Measurements from ENCODE around the gene FAM221B.

The FAM221B gene

GRCh38 chr9:35812025-35812602 is 16.4 kb downstream of the FAM221B start, which contains the start of gene SPAG8:
Gene SPAG8, minus strand, starts transcription at chr9:35812262. Its CDS starts 115 bp downstream, at chr9:35812147.
- peak within 1 kb of the TSS; percentile 47 for H3K4me3 ChIP-seq (ENCODE audit: low read depth, low read length)
- no peak for TF ChIP-seq CTCF (IDR thresholded peaks at IDR 0.05; ENCODE audit: borderline replicate concordance, insufficient read depth, low read depth, low read length)

GRCh38 chr9:35811381-35812024 is 17.0 kb downstream of the FAM221B start:
- TF ChIP-seq CTCF (IDR thresholded peaks at IDR 0.05; ENCODE audit: borderline replicate concordance, insufficient read depth, low read depth, low read length), result no peak
- H3K4me3 ChIP-seq (ENCODE audit: low read depth, low read length), result peak overlapping the region; percentile 47

- no peak overlapping the region for H3K4me3 ChIP-seq (ENCODE audit: low read depth, low read length)
- TF ChIP-seq CTCF (IDR thresholded peaks at IDR 0.05; ENCODE audit: borderline replicate concordance, insufficient read depth, low read depth, low read length), result no peak
Observed at GRCh38 chr9:35810122-35810521, 18.4 kb downstream of the FAM221B start.

GRCh38 chr9:35808433-35808832 is 20.1 kb downstream of the FAM221B start:
- no peak overlapping the region for H3K4me3 ChIP-seq (ENCODE audit: low read depth, low read length)
- no peak for TF ChIP-seq CTCF (IDR thresholded peaks at IDR 0.05; ENCODE audit: borderline replicate concordance, insufficient read depth, low read depth, low read length)

- no peak for TF ChIP-seq CTCF (IDR thresholded peaks at IDR 0.05; ENCODE audit: borderline replicate concordance, insufficient read depth, low read depth, low read length)
- no peak overlapping the region for H3K4me3 ChIP-seq (ENCODE audit: low read depth, low read length)
Observed at GRCh38 chr9:35806101-35806500, 22.4 kb downstream of the FAM221B start.

GRCh38 chr9:35801328-35802128 is 27.0 kb downstream of the FAM221B start:
- no peak overlapping the region for H3K4me3 ChIP-seq (ENCODE audit: low read depth, low read length)
- TF ChIP-seq CTCF (IDR thresholded peaks at IDR 0.05; ENCODE audit: borderline replicate concordance, insufficient read depth, low read depth, low read length), result no peak

Data from GM12875 (cell line).